K562 (cell line): ENCODE results near the gene RNF151. TPM values are rescaled to one million over a fixed set of nuclear protein-coding genes. Genes with fewer than 3 reads are reported as not detected.

Source experiments
- ETV5 ChIP-seq: sonication (generic); formaldehyde crosslinking; IDR thresholded peaks from 2 replicates; pipeline ENCODE4 v1.4.0; 2020; ENCODE audit warnings: low read depth, mild to moderate bottlenecking, missing genetic modification reagents
- FOXK2 ChIP-seq, 2 experiments: fragments of 450-650 bp; IDR thresholded peaks in 1 of 2; conservative IDR thresholded peaks in 1 of 2; 2 replicates each; pipeline ENCODE4 v1.6.1; 2016; ENCODE audit warnings: low read depth in 2 of 2, mild to moderate bottlenecking in 1 of 2
- GTF2F1 ChIP-seq: IDR thresholded peaks from 2 replicates; pipeline ENCODE4 v1.6.1; 2011; ENCODE audit warnings: low read depth, low read length, improper control_type of control experiment
- NR2C2 ChIP-seq, 2 experiments: fragments of 200-800 bp in 1 of 2; sonication (Bioruptor generic) in 1 of 2; sonication (generic) in 1 of 2; formaldehyde crosslinking in 1 of 2; IDR thresholded peaks; 2 replicates each; pipeline versions ENCODE4 v1.6.1 to v1.8.0; 2016 to 2022; ENCODE audit warnings: mild to moderate bottlenecking in 1 of 2, missing compliant biosample characterization in 1 of 2, missing genetic modification characterization in 1 of 2, missing genetic modification reagents in 1 of 2
- SRSF7 ChIP-seq: fragments of 200-400 bp; formaldehyde crosslinking; optimal IDR thresholded peaks from 2 replicates; pipeline ENCODE3; 2017; ENCODE audit warnings: mild to moderate bottlenecking, low read depth, low read length
- SRSF9 ChIP-seq: fragments of 200-400 bp; formaldehyde crosslinking; IDR thresholded peaks from 2 replicates; pipeline ENCODE4 v1.6.1; 2017; ENCODE audit warnings: low read depth, low read length, borderline replicate concordance
- TRIM24 ChIP-seq, 2 experiments: fragments of 450-650 bp; IDR thresholded peaks; 2 replicates each; pipeline ENCODE4 v1.6.1; 2016
- XRCC3 ChIP-seq: fragments of 450-650 bp; IDR thresholded peaks from 2 replicates; pipeline ENCODE4 v1.6.1; 2017; ENCODE audit warnings: mild to moderate bottlenecking, moderate library complexity
- YBX1 ChIP-seq: fragments of 450-650 bp; IDR thresholded peaks from 2 replicates; pipeline ENCODE4 v1.7.1; 2016; ENCODE audit warnings: mild to moderate bottlenecking
- ZNF134 ChIP-seq: fragments of 250-450 bp; sonication (Bioruptor Pico); conservative IDR thresholded peaks from 2 replicates; pipeline ENCODE4 v1.4.0; 2020
- ZNF384 ChIP-seq: IDR thresholded peaks from 2 replicates; pipeline ENCODE4 v1.6.1; 2012; ENCODE audit warnings: low read depth, low read length, improper control_type of control experiment
- ZNF431 ChIP-seq: sonication (generic); formaldehyde crosslinking; IDR thresholded peaks from 2 replicates; pipeline ENCODE4 v1.8.0; 2022; ENCODE audit warnings: mild to moderate bottlenecking, missing genetic modification reagents
- ZNF444 ChIP-seq: fragments of 250-450 bp; sonication (Bioruptor Pico); IDR thresholded peaks from 2 replicates; pipeline ENCODE4 v1.4.0; 2020; ENCODE audit warnings: mild to moderate bottlenecking, moderate library complexity
- polyA plus RNA-seq, 8 experiments: library from polyadenylated mRNA; depleted of rRNA in 4 of 8; stranded (reverse) in 5 of 8; unstranded in 3 of 8; fragments of >200 nt; fragmentation: Nextera tagmentation in 2 of 8; fragmentation: Illumina TruSeq in 1 of 8; extraction: Ambion mirVana in 2 of 8; extraction: Trizol in 1 of 8; gene quantifications; 2 replicates each; pipeline versions ENCODE4 v1.2.1 to v1.2.3, GENCODE V29; 2011 to 2014; ENCODE audit warnings: inconsistent platforms in 1 of 8, missing spikeins in 1 of 8
- total RNA-seq, 7 experiments: library from RNA; depleted of rRNA in 6 of 7; stranded (reverse); fragments of >200 nt in 6 of 7; fragmentation: Illumina TruSeq in 2 of 7; extraction: Trizol in 2 of 7; gene quantifications; 2 replicates each; pipeline versions ENCODE4 v1.2.1 to v1.2.3, GENCODE V29; 2011 to 2021; ENCODE audit warnings: low replicate concordance in 1 of 7
- TF ChIP-seq, protein P1 (sequence below): sonication (generic); formaldehyde crosslinking; IDR thresholded peaks from 2 replicates; pipeline ENCODE4 v1.8.1; 2023; ENCODE audit warnings: mild to moderate bottlenecking, missing genetic modification reagents
- TF ChIP-seq, protein P2 (sequence below), 2 experiments: IDR thresholded peaks; 2 replicates each; pipeline ENCODE4 v1.6.1; 2011; ENCODE audit warnings: borderline replicate concordance in 1 of 2, control low read depth in 1 of 2, low read depth in 1 of 2, low read length in 1 of 2, mild to moderate bottlenecking in 1 of 2, mixed read lengths in 1 of 2, moderate library complexity in 1 of 2; ENCODE audit not compliant: insufficient read depth in 1 of 2, insufficient read length in 1 of 2, poor library complexity in 1 of 2, severe bottlenecking in 1 of 2; ENCODE audit errors: extremely low read depth in 1 of 2
- TF ChIP-seq, protein P3 (sequence below): fragments of 250-450 bp; sonication (Bioruptor Pico); IDR thresholded peaks from 2 replicates; pipeline ENCODE4 v1.9.0; 2021; ENCODE audit warnings: mild to moderate bottlenecking
- TF ChIP-seq, protein P4 (sequence below): fragments of 250-450 bp; sonication (Bioruptor Pico); IDR thresholded peaks from 2 replicates; pipeline ENCODE4 v1.8.0; 2022; ENCODE audit warnings: inconsistent platforms
- TF ChIP-seq, protein P5 (sequence below): fragments of 450-650 bp; IDR thresholded peaks from 2 replicates; pipeline ENCODE4 v1.6.1; 2014; ENCODE audit warnings: low read depth, mild to moderate bottlenecking, moderate library complexity, borderline replicate concordance
- TF ChIP-seq, protein P6 (sequence below): fragments of 450-650 bp; IDR thresholded peaks from 2 replicates; pipeline ENCODE4 v1.6.1; 2017; ENCODE audit warnings: antibody characterized with exemption

The RNF151 gene
- total and polyA plus RNA-seq, 9 of the 15 experiments (the other 6 are each of a cell fraction or from before 2014, with no cell fraction given): not detected

DNA sequence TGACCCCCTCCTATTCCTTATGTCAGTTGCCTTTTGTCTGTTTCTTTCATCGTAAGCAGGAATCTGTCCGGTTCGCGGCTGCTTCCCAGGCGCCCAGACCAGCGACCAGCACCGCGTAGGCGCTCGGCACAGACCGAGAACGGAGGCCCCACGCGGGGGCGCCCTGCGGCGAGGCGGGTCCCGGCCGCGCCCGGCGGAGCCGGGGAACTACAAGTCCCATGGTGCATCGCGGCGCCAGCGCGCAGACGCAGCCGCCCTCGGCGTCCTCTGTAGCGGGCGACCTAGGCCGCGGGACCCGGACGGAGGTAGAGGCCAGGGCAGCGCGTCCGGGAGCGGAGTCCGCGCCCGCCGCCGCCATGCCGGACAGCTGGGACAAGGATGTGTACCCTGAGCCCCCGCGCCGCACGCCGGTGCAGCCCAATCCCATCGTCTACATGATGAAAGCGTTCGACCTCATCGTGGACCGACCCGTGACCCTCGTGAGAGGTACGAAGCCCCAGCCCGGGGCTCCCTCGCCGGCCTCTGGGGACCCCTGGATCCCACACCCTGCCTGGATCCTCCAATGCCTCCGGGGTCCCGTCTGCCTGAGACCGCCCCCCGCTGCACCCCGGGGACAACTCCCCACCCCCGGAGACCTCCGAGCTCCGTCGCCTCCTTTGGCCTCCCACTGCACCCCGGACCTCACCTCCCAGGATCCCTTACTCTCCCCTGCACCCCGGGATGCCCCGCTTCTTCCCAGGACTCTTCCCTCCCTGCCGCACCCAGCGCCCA is 7.2 kb upstream of the RNF151 start, which contains the start of gene NDUFB10 (continued):
- TF ChIP-seq, protein P1, sequence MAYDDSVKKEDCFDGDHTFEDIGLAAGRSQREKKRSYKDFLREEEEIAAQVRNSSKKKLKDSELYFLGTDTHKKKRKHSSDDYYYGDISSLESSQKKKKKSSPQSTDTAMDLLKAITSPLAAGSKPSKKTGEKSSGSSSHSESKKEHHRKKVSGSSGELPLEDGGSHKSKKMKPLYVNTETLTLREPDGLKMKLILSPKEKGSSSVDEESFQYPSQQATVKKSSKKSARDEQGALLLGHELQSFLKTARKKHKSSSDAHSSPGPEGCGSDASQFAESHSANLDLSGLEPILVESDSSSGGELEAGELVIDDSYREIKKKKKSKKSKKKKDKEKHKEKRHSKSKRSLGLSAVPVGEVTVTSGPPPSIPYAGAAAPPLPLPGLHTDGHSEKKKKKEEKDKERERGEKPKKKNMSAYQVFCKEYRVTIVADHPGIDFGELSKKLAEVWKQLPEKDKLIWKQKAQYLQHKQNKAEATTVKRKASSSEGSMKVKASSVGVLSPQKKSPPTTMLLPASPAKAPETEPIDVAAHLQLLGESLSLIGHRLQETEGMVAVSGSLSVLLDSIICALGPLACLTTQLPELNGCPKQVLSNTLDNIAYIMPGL (CRISPR knock-in tag): no peak
- no peak for TF ChIP-seq FOXK2 (conservative IDR thresholded peaks at IDR 0.05 in 1 of 2, IDR thresholded peaks at IDR 0.05 in 1 of 2; ENCODE audit: low read depth in 2 of 2)
- TF ChIP-seq, protein P2, sequence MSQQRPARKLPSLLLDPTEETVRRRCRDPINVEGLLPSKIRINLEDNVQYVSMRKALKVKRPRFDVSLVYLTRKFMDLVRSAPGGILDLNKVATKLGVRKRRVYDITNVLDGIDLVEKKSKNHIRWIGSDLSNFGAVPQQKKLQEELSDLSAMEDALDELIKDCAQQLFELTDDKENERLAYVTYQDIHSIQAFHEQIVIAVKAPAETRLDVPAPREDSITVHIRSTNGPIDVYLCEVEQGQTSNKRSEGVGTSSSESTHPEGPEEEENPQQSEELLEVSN (IDR thresholded peaks at IDR 0.05; ENCODE audit: borderline replicate concordance in 1 of 2, extremely low read depth in 1 of 2, insufficient read depth in 1 of 2, insufficient read length in 1 of 2, low read depth in 1 of 2, low read length in 1 of 2, poor library complexity in 1 of 2, severe bottlenecking in 1 of 2): peak; percentile 37 to 45
- peak; percentile 79 for TF ChIP-seq NR2C2 (CRISPR knock-in tag; IDR thresholded peaks at IDR 0.05)
- TF ChIP-seq NR2C2 (tag; IDR thresholded peaks at IDR 0.05): peak; percentile 85
- TF ChIP-seq XRCC3: no peak
- TF ChIP-seq ZNF444: no peak
- TF ChIP-seq, protein P3, sequence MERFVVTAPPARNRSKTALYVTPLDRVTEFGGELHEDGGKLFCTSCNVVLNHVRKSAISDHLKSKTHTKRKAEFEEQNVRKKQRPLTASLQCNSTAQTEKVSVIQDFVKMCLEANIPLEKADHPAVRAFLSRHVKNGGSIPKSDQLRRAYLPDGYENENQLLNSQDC (CRISPR knock-in tag): no peak
- no peak for TF ChIP-seq YBX1
- no peak for TF ChIP-seq ZNF384
- peak; percentile 37; the same call in 1 of the 2 replicates for TF ChIP-seq GTF2F1
- TF ChIP-seq TRIM24 (IDR thresholded peaks at IDR 0.05): no peak
- TF ChIP-seq, protein P4, sequence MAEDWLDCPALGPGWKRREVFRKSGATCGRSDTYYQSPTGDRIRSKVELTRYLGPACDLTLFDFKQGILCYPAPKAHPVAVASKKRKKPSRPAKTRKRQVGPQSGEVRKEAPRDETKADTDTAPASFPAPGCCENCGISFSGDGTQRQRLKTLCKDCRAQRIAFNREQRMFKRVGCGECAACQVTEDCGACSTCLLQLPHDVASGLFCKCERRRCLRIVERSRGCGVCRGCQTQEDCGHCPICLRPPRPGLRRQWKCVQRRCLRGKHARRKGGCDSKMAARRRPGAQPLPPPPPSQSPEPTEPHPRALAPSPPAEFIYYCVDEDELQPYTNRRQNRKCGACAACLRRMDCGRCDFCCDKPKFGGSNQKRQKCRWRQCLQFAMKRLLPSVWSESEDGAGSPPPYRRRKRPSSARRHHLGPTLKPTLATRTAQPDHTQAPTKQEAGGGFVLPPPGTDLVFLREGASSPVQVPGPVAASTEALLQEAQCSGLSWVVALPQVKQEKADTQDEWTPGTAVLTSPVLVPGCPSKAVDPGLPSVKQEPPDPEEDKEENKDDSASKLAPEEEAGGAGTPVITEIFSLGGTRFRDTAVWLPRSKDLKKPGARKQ (CRISPR knock-in tag): no peak
- TF ChIP-seq ZNF431 (CRISPR knock-in tag): no peak
- TF ChIP-seq, protein P5, sequence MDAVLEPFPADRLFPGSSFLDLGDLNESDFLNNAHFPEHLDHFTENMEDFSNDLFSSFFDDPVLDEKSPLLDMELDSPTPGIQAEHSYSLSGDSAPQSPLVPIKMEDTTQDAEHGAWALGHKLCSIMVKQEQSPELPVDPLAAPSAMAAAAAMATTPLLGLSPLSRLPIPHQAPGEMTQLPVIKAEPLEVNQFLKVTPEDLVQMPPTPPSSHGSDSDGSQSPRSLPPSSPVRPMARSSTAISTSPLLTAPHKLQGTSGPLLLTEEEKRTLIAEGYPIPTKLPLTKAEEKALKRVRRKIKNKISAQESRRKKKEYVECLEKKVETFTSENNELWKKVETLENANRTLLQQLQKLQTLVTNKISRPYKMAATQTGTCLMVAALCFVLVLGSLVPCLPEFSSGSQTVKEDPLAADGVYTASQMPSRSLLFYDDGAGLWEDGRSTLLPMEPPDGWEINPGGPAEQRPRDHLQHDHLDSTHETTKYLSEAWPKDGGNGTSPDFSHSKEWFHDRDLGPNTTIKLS: peak; percentile 87
- TF ChIP-seq ZNF134 (CRISPR knock-in tag): no peak
- TF ChIP-seq ETV5: peak; percentile 84
- TF ChIP-seq, protein P6, sequence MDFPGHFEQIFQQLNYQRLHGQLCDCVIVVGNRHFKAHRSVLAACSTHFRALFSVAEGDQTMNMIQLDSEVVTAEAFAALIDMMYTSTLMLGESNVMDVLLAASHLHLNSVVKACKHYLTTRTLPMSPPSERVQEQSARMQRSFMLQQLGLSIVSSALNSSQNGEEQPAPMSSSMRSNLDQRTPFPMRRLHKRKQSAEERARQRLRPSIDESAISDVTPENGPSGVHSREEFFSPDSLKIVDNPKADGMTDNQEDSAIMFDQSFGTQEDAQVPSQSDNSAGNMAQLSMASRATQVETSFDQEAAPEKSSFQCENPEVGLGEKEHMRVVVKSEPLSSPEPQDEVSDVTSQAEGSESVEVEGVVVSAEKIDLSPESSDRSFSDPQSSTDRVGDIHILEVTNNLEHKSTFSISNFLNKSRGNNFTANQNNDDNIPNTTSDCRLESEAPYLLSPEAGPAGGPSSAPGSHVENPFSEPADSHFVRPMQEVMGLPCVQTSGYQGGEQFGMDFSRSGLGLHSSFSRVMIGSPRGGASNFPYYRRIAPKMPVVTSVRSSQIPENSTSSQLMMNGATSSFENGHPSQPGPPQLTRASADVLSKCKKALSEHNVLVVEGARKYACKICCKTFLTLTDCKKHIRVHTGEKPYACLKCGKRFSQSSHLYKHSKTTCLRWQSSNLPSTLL: no peak
- TF ChIP-seq SRSF9: no peak
- TF ChIP-seq SRSF7: no peak
